Measurements from ENCODE around the gene MYL10. TPM values are rescaled to one million over a fixed set of nuclear protein-coding genes. Genes with fewer than 3 reads are reported as not detected.

The MYL10 gene
- total and polyA plus RNA-seq, 11 donors, result not detected

DNA sequence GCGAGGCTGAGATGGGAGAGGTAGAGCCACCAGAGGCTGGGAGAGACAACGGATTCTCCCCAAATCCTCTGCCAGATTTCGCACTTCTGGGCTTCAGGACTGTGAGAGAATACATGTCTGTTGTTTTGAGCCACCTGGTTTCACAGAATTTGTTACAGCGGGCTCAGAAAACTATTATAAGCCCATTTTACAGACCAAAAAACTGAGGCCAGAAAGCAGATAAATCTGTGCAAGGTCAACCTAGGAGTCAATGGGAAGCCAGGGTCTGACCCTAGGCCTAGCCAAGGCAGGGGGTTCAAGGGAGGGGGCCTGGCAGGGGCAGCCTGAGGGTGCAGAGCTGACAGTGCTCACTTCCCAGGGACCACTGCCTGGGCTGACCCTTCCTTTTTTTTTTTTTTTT, 8.7 kb downstream of the MYL10 start:
- H3K27me3 ChIP-seq, result peaks cover 0 to 30% (median 12%) of the 10 kb centered on the region in 9 donors

DNA sequence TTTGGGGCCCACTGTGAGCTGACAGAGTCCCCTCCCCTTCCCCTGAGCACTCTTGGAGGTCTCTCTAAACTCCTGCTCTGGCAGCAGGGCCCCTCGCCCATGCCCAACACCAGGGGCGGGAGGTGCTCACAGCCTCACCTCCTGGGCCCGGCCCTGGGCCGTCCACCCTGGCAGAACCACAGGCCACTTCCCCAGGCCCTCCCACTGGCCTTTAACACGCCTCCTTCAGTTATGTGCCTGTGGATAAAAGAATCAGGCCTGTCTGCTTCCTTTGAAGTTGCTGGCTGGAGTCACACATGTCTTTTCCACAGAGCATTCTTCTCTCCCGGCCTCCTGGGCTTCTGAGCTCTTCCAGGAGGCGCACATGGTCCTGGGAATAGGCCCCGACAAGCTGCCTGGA, 10.2 kb downstream of the MYL10 start:
- ATAC-seq (no peak), DNase-seq (peak in 1 of 5 donors; percentile 17)
- TF ChIP-seq, protein P1, sequence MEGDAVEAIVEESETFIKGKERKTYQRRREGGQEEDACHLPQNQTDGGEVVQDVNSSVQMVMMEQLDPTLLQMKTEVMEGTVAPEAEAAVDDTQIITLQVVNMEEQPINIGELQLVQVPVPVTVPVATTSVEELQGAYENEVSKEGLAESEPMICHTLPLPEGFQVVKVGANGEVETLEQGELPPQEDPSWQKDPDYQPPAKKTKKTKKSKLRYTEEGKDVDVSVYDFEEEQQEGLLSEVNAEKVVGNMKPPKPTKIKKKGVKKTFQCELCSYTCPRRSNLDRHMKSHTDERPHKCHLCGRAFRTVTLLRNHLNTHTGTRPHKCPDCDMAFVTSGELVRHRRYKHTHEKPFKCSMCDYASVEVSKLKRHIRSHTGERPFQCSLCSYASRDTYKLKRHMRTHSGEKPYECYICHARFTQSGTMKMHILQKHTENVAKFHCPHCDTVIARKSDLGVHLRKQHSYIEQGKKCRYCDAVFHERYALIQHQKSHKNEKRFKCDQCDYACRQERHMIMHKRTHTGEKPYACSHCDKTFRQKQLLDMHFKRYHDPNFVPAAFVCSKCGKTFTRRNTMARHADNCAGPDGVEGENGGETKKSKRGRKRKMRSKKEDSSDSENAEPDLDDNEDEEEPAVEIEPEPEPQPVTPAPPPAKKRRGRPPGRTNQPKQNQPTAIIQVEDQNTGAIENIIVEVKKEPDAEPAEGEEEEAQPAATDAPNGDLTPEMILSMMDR (IDR thresholded peaks at IDR 0.05), result no peak
- TF ChIP-seq POLR2A (IDR thresholded peaks at IDR 0.05), result no peak
- Histone ChIP-seq H3K4me1 (peaks cover 0 to 6% (median 0%) of the 10 kb centered on the region in 12 donors), H3K27ac (no peak overlapping the region), H3K27me3 (peaks cover 0 to 16% (median 4%) of the 10 kb centered on the region in 9 donors), H3K36me3 (no peaks in the 10 kb centered on the region), H3K9me3 (no peaks in the 10 kb centered on the region), H3K4me3 (no peak overlapping the region)
- intact Hi-C loops (cut with DNase I), result no loop called here
- WGBS, 4 donors, result 68 to 74% (median 68%) methylated on average over 3 to 8 of the region's 8 CpGs

More for the DNA sequence above, 8.7 kb downstream of the MYL10 start:
- no peak overlapping the region for H3K27ac ChIP-seq
- DNase-seq (no peak), ATAC-seq (no peak)
- H3K4me3 ChIP-seq, result no peak overlapping the region
- no peak for TF ChIP-seq POLR2A (IDR thresholded peaks at IDR 0.05)
- TF ChIP-seq, protein P1 (IDR thresholded peaks at IDR 0.05), result no peak
- H3K4me1 ChIP-seq, result no peaks in the 10 kb centered on the region
- intact Hi-C loops (cut with DNase I), result no loop called here
- WGBS, 4 donors, result 91 to 94% (median 92%) methylated on average over 4 of the region's 4 CpGs
- no peaks in the 10 kb centered on the region for H3K36me3 ChIP-seq
- no peaks in the 10 kb centered on the region for H3K9me3 ChIP-seq

DNA sequence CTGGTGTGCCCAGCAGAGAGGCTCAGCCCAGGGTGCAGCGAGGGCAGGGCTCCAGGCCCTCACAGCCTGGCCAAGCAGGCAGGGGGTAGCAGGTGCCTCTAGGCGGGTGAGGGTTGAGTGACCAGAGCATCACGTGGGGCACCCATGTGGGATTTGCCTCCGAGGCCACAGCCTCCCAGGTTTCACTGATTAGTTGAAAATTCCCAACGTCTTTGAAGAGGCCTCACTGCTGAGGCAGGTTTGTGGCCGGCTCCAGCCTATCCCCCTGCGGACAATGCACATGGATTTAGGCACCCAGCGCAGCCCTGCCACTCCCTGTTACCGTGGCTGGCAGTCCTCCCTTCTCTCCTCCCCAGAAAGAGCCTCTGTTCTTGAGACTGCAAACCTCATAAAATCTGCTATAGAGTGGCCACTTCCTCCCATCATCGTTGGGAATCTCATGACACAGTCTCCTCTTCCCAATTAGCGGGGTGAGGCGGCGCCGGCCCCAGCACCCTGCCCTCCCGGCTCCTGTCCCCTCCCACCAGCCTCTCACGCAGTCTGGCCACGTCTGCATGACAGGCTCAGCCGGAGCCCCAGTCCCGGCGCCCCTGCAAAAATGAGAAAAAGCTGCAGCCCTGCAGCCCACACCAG, 10.8 kb downstream of the MYL10 start:
- no peak overlapping the region for H3K27ac ChIP-seq
- TF ChIP-seq, protein P1 (IDR thresholded peaks at IDR 0.05), result no peak
- no peak for TF ChIP-seq POLR2A (IDR thresholded peaks at IDR 0.05)
- no peak for ATAC-seq
- 73 to 86% (median 75%) methylated on average over 12 to 20 of the region's 20 CpGs for WGBS, 4 donors
- peaks cover 0 to 6% (median 0%) of the 10 kb centered on the region in 12 donors for H3K4me1 ChIP-seq
- peaks cover 0 to 11% (median 4%) of the 10 kb centered on the region in 9 donors for H3K27me3 ChIP-seq
- intact Hi-C loops (cut with DNase I), result no loop called here
- DNase-seq, result peak in 1 of 5 donors; percentile 13
- H3K4me3 ChIP-seq, result no peak overlapping the region
- H3K9me3 ChIP-seq, result no peaks in the 10 kb centered on the region
- H3K36me3 ChIP-seq, result no peaks in the 10 kb centered on the region

DNA sequence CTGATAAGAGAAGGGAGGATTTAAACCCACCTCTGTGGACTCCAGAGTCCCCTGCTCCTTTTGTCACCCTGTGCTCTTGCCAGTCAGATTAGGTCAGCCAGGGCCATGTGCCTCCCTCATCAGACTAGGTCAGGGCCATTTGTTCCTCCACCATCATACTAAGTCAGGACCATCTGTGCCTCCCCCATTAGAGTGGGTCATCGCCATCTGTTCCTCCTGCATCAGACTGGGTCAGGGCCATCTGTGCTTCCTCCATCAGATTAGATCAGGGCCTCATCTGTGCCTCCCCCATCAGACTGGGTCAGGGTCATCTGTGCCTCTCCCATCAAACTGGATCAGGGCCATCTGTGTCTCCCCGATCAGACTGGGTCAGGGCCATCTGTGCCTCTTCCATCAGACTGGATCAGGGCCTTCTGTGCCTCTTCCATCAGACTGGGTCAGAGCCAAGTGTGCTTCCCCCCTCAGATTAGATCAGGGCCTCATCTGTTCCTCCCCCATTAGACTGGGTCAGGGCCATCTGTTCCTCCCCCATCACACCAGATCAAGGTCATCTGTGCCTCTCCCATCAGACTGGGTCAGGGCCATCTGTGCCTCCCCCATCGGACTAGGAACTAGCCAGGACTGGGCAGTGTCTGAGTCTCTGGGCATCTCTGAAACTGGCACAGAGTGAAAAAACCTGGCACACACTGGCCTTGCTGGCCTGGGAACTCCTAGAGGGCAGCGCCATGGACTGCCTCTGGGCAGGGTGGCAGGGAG, 11.5 kb downstream of the MYL10 start:
- peaks cover 0 to 9% (median 0%) of the 10 kb centered on the region in 9 donors for H3K27me3 ChIP-seq
- H3K27ac ChIP-seq, result no peak overlapping the region
- TF ChIP-seq, protein P1 (IDR thresholded peaks at IDR 0.05), result no peak
- TF ChIP-seq POLR2A (IDR thresholded peaks at IDR 0.05), result no peak
- H3K4me3 ChIP-seq, result no peak overlapping the region
- 78 to 93% (median 84%) methylated on average over 3 to 4 of the region's 4 CpGs for WGBS, 4 donors
- ATAC-seq, result no peak
- H3K4me1 ChIP-seq, result peaks cover 0 to 6% (median 0%) of the 10 kb centered on the region in 12 donors
- peak in 1 of 5 donors; percentile 19 for DNase-seq
- H3K9me3 ChIP-seq, result no peaks in the 10 kb centered on the region
- no peaks in the 10 kb centered on the region for H3K36me3 ChIP-seq
- intact Hi-C loops (cut with DNase I), result no loop called here

Data from heart left ventricle (tissue), 16 donors.